ENCODE results near the gene AFAP1. TPM values are rescaled to one million over a fixed set of nuclear protein-coding genes. Genes with fewer than 3 reads are reported as not detected.

The AFAP1 gene
- total RNA-seq, 1 experiment from 2014 or later = 23.6 TPM

DNA sequence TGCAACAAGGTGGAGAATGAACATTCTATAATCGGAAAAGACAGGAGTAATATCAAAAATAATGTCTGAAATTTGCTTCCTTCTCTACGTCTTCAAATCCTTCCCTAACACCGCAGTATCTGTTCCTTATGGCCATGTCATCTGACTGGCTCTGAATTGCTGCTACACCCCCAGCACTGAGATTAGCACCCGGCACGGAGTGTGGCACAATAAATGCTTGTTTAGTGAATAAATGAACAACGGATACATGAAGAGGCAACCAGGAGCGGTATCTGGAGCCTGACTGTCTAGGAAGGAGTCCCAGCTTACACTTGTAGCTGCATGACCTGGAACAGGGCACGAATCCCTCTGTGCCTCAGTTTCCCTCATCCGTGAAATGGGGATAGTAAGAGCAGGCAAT, 164.3 kb downstream of the AFAP1 start:
- Mint-ChIP-seq H3K4me3 (no peak overlapping the region), H3K9me3 (no peaks in the 10 kb centered on the region), H3K4me1 (peaks cover 8% of the 10 kb centered on the region), H3K27ac (no peak overlapping the region), H3K36me3 (peaks cover 39% of the 10 kb centered on the region), H3K27me3 (ENCODE audit: low read depth) (no peaks in the 10 kb centered on the region)
- ChIA-PET CTCF (interaction anchor here (1.8 to 3.6 kb wide), 3 partner anchors 13 to 29 kb away, joined by 5 to 13 read pairs (median 6); no protein-coding TSS in a partner anchor), POLR2A (no interaction called here)
- no peak for DNase-seq (ENCODE audit: low spot score)
- no peak for ATAC-seq
- TF ChIP-seq, protein P1, sequence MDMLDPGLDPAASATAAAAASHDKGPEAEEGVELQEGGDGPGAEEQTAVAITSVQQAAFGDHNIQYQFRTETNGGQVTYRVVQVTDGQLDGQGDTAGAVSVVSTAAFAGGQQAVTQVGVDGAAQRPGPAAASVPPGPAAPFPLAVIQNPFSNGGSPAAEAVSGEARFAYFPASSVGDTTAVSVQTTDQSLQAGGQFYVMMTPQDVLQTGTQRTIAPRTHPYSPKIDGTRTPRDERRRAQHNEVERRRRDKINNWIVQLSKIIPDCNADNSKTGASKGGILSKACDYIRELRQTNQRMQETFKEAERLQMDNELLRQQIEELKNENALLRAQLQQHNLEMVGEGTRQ (CRISPR knock-in tag; IDR thresholded peaks at IDR 0.05) = no peak
- TF ChIP-seq TEAD4 (CRISPR knock-in tag; IDR thresholded peaks at IDR 0.05) = no peak
- TF ChIP-seq ZNF232 (CRISPR knock-in tag; IDR thresholded peaks at IDR 0.05) = no peak
- no peak for TF ChIP-seq GRHL2 (CRISPR knock-in tag; IDR thresholded peaks at IDR 0.05; ENCODE audit: insufficient replicate concordance, severe bottlenecking)
- TF ChIP-seq CBFB (CRISPR knock-in tag; IDR thresholded peaks at IDR 0.05; ENCODE audit: low read depth) = no peak
- TF ChIP-seq, protein P2, sequence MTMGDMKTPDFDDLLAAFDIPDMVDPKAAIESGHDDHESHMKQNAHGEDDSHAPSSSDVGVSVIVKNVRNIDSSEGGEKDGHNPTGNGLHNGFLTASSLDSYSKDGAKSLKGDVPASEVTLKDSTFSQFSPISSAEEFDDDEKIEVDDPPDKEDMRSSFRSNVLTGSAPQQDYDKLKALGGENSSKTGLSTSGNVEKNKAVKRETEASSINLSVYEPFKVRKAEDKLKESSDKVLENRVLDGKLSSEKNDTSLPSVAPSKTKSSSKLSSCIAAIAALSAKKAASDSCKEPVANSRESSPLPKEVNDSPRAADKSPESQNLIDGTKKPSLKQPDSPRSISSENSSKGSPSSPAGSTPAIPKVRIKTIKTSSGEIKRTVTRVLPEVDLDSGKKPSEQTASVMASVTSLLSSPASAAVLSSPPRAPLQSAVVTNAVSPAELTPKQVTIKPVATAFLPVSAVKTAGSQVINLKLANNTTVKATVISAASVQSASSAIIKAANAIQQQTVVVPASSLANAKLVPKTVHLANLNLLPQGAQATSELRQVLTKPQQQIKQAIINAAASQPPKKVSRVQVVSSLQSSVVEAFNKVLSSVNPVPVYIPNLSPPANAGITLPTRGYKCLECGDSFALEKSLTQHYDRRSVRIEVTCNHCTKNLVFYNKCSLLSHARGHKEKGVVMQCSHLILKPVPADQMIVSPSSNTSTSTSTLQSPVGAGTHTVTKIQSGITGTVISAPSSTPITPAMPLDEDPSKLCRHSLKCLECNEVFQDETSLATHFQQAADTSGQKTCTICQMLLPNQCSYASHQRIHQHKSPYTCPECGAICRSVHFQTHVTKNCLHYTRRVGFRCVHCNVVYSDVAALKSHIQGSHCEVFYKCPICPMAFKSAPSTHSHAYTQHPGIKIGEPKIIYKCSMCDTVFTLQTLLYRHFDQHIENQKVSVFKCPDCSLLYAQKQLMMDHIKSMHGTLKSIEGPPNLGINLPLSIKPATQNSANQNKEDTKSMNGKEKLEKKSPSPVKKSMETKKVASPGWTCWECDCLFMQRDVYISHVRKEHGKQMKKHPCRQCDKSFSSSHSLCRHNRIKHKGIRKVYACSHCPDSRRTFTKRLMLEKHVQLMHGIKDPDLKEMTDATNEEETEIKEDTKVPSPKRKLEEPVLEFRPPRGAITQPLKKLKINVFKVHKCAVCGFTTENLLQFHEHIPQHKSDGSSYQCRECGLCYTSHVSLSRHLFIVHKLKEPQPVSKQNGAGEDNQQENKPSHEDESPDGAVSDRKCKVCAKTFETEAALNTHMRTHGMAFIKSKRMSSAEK (CRISPR knock-in tag; IDR thresholded peaks at IDR 0.05; ENCODE audit: borderline replicate concordance) = no peak
- no peak for TF ChIP-seq JUN (CRISPR knock-in tag; IDR thresholded peaks at IDR 0.05)
- TF ChIP-seq, protein P3, sequence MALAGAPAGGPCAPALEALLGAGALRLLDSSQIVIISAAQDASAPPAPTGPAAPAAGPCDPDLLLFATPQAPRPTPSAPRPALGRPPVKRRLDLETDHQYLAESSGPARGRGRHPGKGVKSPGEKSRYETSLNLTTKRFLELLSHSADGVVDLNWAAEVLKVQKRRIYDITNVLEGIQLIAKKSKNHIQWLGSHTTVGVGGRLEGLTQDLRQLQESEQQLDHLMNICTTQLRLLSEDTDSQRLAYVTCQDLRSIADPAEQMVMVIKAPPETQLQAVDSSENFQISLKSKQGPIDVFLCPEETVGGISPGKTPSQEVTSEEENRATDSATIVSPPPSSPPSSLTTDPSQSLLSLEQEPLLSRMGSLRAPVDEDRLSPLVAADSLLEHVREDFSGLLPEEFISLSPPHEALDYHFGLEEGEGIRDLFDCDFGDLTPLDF (CRISPR knock-in tag; IDR thresholded peaks at IDR 0.05) = no peak
- no peak for TF ChIP-seq FOXK1 (CRISPR knock-in tag; IDR thresholded peaks at IDR 0.05)
- TF ChIP-seq, protein P4, sequence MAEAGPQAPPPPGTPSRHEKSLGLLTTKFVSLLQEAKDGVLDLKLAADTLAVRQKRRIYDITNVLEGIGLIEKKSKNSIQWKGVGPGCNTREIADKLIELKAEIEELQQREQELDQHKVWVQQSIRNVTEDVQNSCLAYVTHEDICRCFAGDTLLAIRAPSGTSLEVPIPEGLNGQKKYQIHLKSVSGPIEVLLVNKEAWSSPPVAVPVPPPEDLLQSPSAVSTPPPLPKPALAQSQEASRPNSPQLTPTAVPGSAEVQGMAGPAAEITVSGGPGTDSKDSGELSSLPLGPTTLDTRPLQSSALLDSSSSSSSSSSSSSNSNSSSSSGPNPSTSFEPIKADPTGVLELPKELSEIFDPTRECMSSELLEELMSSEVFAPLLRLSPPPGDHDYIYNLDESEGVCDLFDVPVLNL (CRISPR knock-in tag; IDR thresholded peaks at IDR 0.05; ENCODE audit: borderline replicate concordance, low read depth) = no peak
- TF ChIP-seq RELA (CRISPR knock-in tag; IDR thresholded peaks at IDR 0.05; ENCODE audit: borderline replicate concordance) = no peak
- TF ChIP-seq ATF1 (CRISPR knock-in tag; IDR thresholded peaks at IDR 0.05) = no peak

DNA sequence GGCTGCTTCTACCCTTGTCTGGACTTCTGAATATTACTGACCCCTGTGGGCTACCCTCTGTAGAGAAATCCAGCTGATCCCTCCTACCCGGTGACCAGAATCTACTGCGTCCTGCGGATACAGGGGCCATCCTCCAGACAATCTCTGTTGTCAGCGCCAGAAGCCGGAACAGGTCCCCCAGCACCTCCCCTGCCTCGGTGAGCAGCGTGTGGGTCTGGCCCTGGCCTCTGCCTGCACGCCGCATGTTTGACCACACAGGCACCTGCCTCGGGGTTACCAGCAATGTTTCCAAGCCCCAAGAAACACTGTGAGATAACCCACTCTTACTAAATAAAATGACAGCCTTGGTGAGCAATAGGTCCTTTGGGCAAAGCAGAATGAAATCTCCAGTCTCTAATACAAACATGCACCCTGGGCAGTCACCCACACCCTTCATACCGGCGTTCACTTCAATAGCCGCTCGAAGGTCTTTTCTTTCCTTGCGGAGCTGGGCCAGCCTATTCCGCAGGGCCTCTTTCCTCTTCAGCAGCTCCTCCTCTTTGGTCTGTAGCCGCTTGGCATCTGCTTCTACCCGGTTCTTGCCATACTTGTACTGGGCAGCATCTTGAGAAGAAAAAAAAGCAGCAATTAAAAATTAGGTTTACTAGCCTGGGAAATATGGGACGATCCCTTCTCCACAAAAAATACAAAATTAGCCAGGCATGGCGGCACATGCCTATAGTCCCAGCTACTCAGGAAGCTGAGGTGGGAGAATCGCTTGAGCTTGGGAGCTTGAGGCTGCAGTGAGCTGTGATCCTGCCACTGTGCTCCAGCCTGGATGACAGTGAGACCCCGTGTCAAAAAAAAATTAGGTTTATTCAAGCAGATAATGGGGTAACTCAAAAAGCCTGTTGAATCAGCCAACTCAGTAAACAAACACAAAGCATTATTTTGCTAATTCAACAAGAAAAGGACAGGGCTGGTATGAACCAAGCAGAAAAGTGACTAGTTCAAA, 165.1 kb downstream of the AFAP1 start:
- no peak overlapping the region for H3K4me3 Mint-ChIP-seq
- ChIA-PET CTCF (interaction anchor here (1.8 to 3.6 kb wide), 3 partner anchors 12 to 30 kb away, joined by 5 to 13 read pairs (median 6); no protein-coding TSS in a partner anchor), POLR2A (no interaction called here)
- H3K36me3 Mint-ChIP-seq = peaks cover 35% of the 10 kb centered on the region
- no peak overlapping the region for H3K27ac Mint-ChIP-seq
- DNase-seq (ENCODE audit: low spot score) (no peak), ATAC-seq (no peak)
- no peaks in the 10 kb centered on the region for H3K9me3 Mint-ChIP-seq
- no peaks in the 10 kb centered on the region for H3K27me3 Mint-ChIP-seq (ENCODE audit: low read depth)
- peaks cover 16% of the 10 kb centered on the region for H3K4me1 Mint-ChIP-seq
- TF ChIP-seq, protein P5, sequence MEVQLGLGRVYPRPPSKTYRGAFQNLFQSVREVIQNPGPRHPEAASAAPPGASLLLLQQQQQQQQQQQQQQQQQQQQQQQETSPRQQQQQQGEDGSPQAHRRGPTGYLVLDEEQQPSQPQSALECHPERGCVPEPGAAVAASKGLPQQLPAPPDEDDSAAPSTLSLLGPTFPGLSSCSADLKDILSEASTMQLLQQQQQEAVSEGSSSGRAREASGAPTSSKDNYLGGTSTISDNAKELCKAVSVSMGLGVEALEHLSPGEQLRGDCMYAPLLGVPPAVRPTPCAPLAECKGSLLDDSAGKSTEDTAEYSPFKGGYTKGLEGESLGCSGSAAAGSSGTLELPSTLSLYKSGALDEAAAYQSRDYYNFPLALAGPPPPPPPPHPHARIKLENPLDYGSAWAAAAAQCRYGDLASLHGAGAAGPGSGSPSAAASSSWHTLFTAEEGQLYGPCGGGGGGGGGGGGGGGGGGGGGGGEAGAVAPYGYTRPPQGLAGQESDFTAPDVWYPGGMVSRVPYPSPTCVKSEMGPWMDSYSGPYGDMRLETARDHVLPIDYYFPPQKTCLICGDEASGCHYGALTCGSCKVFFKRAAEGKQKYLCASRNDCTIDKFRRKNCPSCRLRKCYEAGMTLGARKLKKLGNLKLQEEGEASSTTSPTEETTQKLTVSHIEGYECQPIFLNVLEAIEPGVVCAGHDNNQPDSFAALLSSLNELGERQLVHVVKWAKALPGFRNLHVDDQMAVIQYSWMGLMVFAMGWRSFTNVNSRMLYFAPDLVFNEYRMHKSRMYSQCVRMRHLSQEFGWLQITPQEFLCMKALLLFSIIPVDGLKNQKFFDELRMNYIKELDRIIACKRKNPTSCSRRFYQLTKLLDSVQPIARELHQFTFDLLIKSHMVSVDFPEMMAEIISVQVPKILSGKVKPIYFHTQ (CRISPR knock-in tag; IDR thresholded peaks at IDR 0.05) = no peak
- TF ChIP-seq CBFB (CRISPR knock-in tag; IDR thresholded peaks at IDR 0.05; ENCODE audit: low read depth) = no peak
- TF ChIP-seq NFATC4 (CRISPR knock-in tag; IDR thresholded peaks at IDR 0.05) = no peak
- no peak for TF ChIP-seq NR1H2 (CRISPR knock-in tag; IDR thresholded peaks at IDR 0.05)
- TF ChIP-seq, protein P6, sequence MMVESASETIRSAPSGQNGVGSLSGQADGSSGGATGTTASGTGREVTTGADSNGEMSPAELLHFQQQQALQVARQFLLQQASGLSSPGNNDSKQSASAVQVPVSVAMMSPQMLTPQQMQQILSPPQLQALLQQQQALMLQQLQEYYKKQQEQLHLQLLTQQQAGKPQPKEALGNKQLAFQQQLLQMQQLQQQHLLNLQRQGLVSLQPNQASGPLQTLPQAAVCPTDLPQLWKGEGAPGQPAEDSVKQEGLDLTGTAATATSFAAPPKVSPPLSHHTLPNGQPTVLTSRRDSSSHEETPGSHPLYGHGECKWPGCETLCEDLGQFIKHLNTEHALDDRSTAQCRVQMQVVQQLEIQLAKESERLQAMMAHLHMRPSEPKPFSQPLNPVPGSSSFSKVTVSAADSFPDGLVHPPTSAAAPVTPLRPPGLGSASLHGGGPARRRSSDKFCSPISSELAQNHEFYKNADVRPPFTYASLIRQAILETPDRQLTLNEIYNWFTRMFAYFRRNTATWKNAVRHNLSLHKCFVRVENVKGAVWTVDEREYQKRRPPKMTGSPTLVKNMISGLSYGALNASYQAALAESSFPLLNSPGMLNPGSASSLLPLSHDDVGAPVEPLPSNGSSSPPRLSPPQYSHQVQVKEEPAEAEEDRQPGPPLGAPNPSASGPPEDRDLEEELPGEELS (CRISPR knock-in tag; IDR thresholded peaks at IDR 0.05) = no peak
- no peak for TF ChIP-seq ESRRA (CRISPR knock-in tag; IDR thresholded peaks at IDR 0.05; ENCODE audit: borderline replicate concordance)
- no peak for TF ChIP-seq IRF2 (CRISPR knock-in tag; IDR thresholded peaks at IDR 0.05; ENCODE audit: borderline replicate concordance, low read depth)
- no peak for TF ChIP-seq EMX1 (CRISPR knock-in tag; IDR thresholded peaks at IDR 0.05)
- TF ChIP-seq, protein P1 (CRISPR knock-in tag; IDR thresholded peaks at IDR 0.05) = no peak
- no peak for TF ChIP-seq RORB (CRISPR knock-in tag; IDR thresholded peaks at IDR 0.05)
